Left lung (tissue), 10 donors: ENCODE measurements around the gene LYSET. TPM values are rescaled to one million over a fixed set of nuclear protein-coding genes. Genes with fewer than 3 reads are reported as not detected.

ENCODE experiments used
- ATAC-seq: fragments of 200-7000 bp; cut with Tn5 transposase; one replicate; pipeline ENCODE4 v1.9.1; 2020; ENCODE audit warnings: moderate library complexity
- DNase-seq, 4 donors: peaks; one replicate each; pipeline ENCODE4 v3.0.0-alpha.2; 2013 to 2020
- H3K27ac ChIP-seq, 2 donors: fragments of 200-600 bp; sonication (generic) in 1 of 2; one replicate each; pipeline versions ENCODE4 v1.5.0 to v1.8.0; 2020 to 2021
- H3K27me3 ChIP-seq, 2 donors: fragments of 200-600 bp; sonication (generic) in 1 of 2; one replicate each; pipeline versions ENCODE4 v1.5.0 to v1.8.0; 2020 to 2021
- H3K36me3 ChIP-seq, 2 donors: fragments of 200-600 bp; sonication (generic) in 1 of 2; one replicate each; pipeline versions ENCODE4 v1.5.0 to v1.8.0; 2020 to 2021
- H3K4me1 ChIP-seq, 2 donors: fragments of 200-600 bp; one replicate each; pipeline ENCODE4 v1.8.0; 2021
- H3K4me3 ChIP-seq, 2 donors: fragments of 200-600 bp; sonication (generic) in 1 of 2; one replicate each; pipeline versions ENCODE4 v1.5.0 to v1.8.0; 2020 to 2021; ENCODE audit warnings: mild to moderate bottlenecking in 1 of 2
- H3K9me3 ChIP-seq, 2 donors: fragments of 200-600 bp; sonication (generic) in 1 of 2; one replicate each; pipeline versions ENCODE4 v1.5.0 to v1.8.0; 2020 to 2021
- CTCF ChIP-seq, 2 donors: fragments of 200-600 bp; sonication (generic) in 1 of 2; IDR thresholded peaks; one replicate each; pipeline versions ENCODE4 v1.5.0 to v1.8.0; 2021; ENCODE audit warnings: antibody characterized with exemption in 2 of 2
- intact Hi-C, 2 donors: fragments of 100-400 bp; cut with DNase I; formaldehyde crosslinking; loops; one replicate each; pipeline versions ENCODE4 v1.11.2 to v1.14.2; 2022
- polyA plus RNA-seq, 6 donors: library from polyadenylated mRNA; unstranded; fragments of 120-200 nt; gene quantifications; one replicate each; pipeline ENCODE4 v1.2.1, GENCODE V29; 2013; ENCODE audit not compliant: insufficient read length in 6 of 6
- total RNA-seq, 2 donors: library from RNA; stranded (reverse); fragmentation: NEBNext Ultra II Directional; extraction: Animal tissue kit (Norgen Biotek cat#: 25700); gene quantifications; one replicate each; pipeline ENCODE4 v1.2.1, GENCODE V29; 2021
- donor health status: DM: no; HTN: yes; CAD: no.
- donor health status: DM: no; HTN: no; CAD: no.

The LYSET gene
- total and polyA plus RNA-seq, 8 donors: 21.9 to 42.7 (median 23.9) TPM

GRCh38 chr14:93200553-93200952, 15.4 kb downstream of the LYSET start:
- no peak for TF ChIP-seq CTCF (IDR thresholded peaks at IDR 0.05)
- intact Hi-C loops: no loop called here
- Histone ChIP-seq H3K36me3 (no peaks in the 10 kb centered on the region), H3K27me3 (no peaks in the 10 kb centered on the region), H3K4me1 (peaks cover 0 to 10% of the 10 kb centered on the region in 2 donors), H3K27ac (no peak overlapping the region), H3K9me3 (no peaks in the 10 kb centered on the region), H3K4me3 (no peak overlapping the region)
- DNase-seq: peak in 1 of 4 donors; percentile 50
- peak; percentile 91 for ATAC-seq

- H3K27me3 ChIP-seq: no peaks in the 10 kb centered on the region
- intact Hi-C loops: no loop called here
- ATAC-seq (no peak), DNase-seq (no peak)
- no peak for TF ChIP-seq CTCF (IDR thresholded peaks at IDR 0.05)
- H3K9me3 ChIP-seq: no peaks in the 10 kb centered on the region
- H3K36me3 ChIP-seq: no peaks in the 10 kb centered on the region
- H3K4me1 ChIP-seq: peaks cover 6 to 17% of the 10 kb centered on the region in 2 donors
- no peak overlapping the region for H3K27ac ChIP-seq
- no peak overlapping the region for H3K4me3 ChIP-seq
These were observed 16.1 kb downstream of the LYSET start for GRCh38 chr14:93201155-93201704.

GRCh38 chr14:93206793-93207467, 21.8 kb downstream of the LYSET start, which contains the start of the genes GON7 and UBR7:
Gene GON7, minus strand, starts transcription at chr14:93207065. Its CDS starts 28 bp downstream, at chr14:93207037.
Gene UBR7, plus strand, starts transcription at chr14:93207256. Its CDS starts 36 bp downstream, at chr14:93207292.
- no peaks in the 10 kb centered on the region for H3K27me3 ChIP-seq
- H3K9me3 ChIP-seq: no peaks in the 10 kb centered on the region
- peak in 1 of 2 donors; percentile 35 for TF ChIP-seq CTCF (IDR thresholded peaks at IDR 0.05)
- H3K36me3 ChIP-seq: peaks cover 0 to 15% of the 10 kb centered on the region in 2 donors
- peak within 1 kb of the TSS; percentile 67 to 98 for H3K4me3 ChIP-seq
- peak; percentile 94 to 98 (median 97) for DNase-seq
- ATAC-seq: peak; percentile 99
- peak within 1 kb of the TSS; percentile 76 to 94 for H3K27ac ChIP-seq
- intact Hi-C loops: no loop called here
- peaks cover 16 to 37% of the 10 kb centered on the region in 2 donors for H3K4me1 ChIP-seq

- Histone ChIP-seq H3K27ac (peak overlapping the region; percentile 65 to 94), H3K4me3 (peak overlapping the region; percentile 67 to 98), H3K27me3 (no peaks in the 10 kb centered on the region), H3K36me3 (peaks cover 0 to 23% of the 10 kb centered on the region in 2 donors), H3K4me1 (peaks cover 16 to 37% of the 10 kb centered on the region in 2 donors), H3K9me3 (no peaks in the 10 kb centered on the region)
- intact Hi-C loops: no loop called here
- peak in 1 of 2 donors; percentile 16 for TF ChIP-seq CTCF (IDR thresholded peaks at IDR 0.05)
- ATAC-seq (peak; percentile 78), DNase-seq (peak in 1 of 4 donors; percentile 53)
These were observed 22.6 kb downstream of the LYSET start for GRCh38 chr14:93207468-93208308.
